ENCODE results near the gene AGBL1.

The AGBL1 gene

DNA sequence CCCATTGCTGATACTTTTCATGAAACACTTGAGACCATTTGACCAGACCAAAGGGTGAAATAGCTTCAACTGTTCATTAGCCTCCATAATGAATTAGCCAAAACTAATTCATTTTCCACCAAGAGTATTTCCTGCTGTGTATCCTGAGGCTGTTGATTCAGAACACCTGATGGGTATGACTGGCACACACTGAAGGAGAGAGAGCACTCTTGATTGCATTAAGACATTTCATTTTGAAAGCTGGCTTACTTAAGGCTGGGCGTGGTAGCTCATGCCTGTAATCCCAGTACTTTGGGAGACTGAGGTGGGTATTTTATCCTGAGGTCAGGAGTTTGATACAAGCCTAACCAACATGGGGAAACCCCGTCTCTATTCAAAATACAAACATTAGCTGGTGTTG lies 175.6 kb downstream of the AGBL1 start:
- no peak for TF ChIP-seq CTCF (IDR thresholded peaks at IDR 0.05; ENCODE audit: control insufficient read depth, extremely low read depth, insufficient read depth)
- no peak for DNase-seq (ENCODE audit: low read depth)
- no peak overlapping the region for H3K4me3 ChIP-seq (ENCODE audit: low read depth, low read length)

- DNase-seq (ENCODE audit: low read depth): no peak
- TF ChIP-seq CTCF (IDR thresholded peaks at IDR 0.05; ENCODE audit: control insufficient read depth, extremely low read depth, insufficient read depth): no peak
- H3K4me3 ChIP-seq (ENCODE audit: low read depth, low read length): no peak overlapping the region
Measured at GRCh38 chr15:86256628-86257027, 177.0 kb downstream of the AGBL1 start.

DNA sequence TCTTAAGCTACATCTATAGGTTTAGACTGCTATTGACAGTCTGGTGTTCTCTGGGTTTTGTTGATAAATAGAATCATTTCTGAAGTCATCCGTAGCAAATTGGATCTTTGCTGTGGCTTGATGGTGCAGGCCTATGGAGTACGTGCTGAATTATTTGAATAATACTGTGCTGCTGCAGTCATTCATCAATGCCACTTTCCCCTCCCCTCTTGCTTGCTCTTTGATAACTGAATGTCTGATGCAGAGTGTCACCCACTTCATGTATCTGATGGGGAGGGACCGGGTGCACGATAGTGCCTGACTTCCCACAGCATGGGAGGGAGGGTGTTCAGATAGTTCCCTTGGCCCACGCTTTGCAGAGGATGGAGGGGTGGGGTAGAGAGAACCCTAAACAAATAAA lies 179.9 kb downstream of the AGBL1 start:
- no peak for DNase-seq (ENCODE audit: low read depth)
- no peak for TF ChIP-seq CTCF (IDR thresholded peaks at IDR 0.05; ENCODE audit: control insufficient read depth, extremely low read depth, insufficient read depth)
- no peak overlapping the region for H3K4me3 ChIP-seq (ENCODE audit: low read depth, low read length)

DNA sequence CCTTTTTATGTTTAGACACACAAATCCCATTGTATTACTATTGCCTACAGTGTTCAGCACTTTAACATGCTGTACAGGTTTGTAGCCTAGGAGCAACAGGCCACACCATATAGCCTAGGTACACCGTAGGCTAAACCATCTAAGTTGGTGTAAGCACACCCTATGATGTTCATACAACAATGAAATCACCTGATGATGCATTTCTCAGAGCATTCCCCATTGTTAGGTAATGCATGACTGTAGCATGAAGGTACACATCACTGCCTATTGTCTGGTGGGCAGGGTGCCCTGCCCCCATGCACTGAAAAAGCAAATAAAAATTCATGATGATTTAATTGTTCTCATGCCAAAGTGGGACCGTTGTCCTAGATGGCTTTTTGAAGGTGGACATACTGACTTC lies 183.6 kb downstream of the AGBL1 start:
- no peak for TF ChIP-seq CTCF (IDR thresholded peaks at IDR 0.05; ENCODE audit: control insufficient read depth, extremely low read depth, insufficient read depth)
- no peak overlapping the region for H3K4me3 ChIP-seq (ENCODE audit: low read depth, low read length)
- DNase-seq (ENCODE audit: low read depth): no peak

- TF ChIP-seq CTCF (IDR thresholded peaks at IDR 0.05; ENCODE audit: control insufficient read depth, extremely low read depth, insufficient read depth): no peak
- DNase-seq (ENCODE audit: low read depth): no peak
- H3K4me3 ChIP-seq (ENCODE audit: low read depth, low read length): no peak overlapping the region
Measured at GRCh38 chr15:86266896-86267484, 187.3 kb downstream of the AGBL1 start.

DNA sequence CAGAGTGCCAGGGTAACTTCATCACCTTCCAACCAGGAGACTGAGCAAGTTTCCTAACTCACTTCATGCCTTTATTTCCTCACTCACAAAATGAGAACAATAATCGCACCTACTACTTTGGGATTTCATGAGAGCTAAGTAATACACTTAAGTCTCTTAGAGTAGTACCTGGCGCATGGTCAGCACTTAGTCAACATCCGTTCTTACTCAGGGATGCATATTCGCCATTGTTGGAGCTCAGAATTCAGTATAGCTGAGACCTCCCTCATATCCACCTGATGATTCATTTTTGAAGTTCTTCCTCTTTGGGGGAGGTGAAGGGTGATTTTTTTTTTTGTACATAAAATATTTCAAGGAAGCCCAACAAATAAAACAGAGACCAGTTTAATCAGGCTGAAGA lies 188.2 kb downstream of the AGBL1 start:
- no peak for TF ChIP-seq CTCF (IDR thresholded peaks at IDR 0.05; ENCODE audit: control insufficient read depth, extremely low read depth, insufficient read depth)
- no peak overlapping the region for H3K4me3 ChIP-seq (ENCODE audit: low read depth, low read length)
- no peak for DNase-seq (ENCODE audit: low read depth)

DNA sequence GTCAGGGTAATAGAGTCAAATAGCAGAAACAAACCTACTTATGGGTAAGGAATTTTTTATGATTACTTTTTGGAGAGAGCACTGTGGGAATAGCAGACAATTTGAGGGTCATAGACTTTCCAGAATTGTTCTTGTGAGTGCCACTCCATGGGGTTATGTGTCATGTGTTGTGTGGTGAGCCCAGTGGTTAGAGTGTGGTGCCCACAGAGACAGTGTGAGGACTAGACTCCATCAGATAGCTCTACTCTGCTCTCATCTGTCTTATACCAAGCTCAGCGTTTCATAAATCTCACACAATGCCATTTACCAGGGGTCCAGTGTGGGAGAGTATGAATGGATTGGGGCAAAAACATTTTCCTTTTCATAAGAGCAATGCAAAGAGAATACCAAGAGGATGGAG lies 188.9 kb downstream of the AGBL1 start:
- TF ChIP-seq CTCF (IDR thresholded peaks at IDR 0.05; ENCODE audit: control insufficient read depth, extremely low read depth, insufficient read depth): no peak
- DNase-seq (ENCODE audit: low read depth): no peak
- H3K4me3 ChIP-seq (ENCODE audit: low read depth, low read length): no peak overlapping the region

All from LNCaP clone FGC (cell line).